ENCODE measurements around the gene SCAMP3. TPM values are rescaled to one million over a fixed set of nuclear protein-coding genes. Genes with fewer than 3 reads are reported as not detected.

The SCAMP3 gene
- total and polyA plus RNA-seq, 2 experiments from 2014 or later, result 50.5 to 52.5 TPM

GRCh38 chr1:155286544-155286943 is 24.4 kb upstream of the SCAMP3 start:
- no peaks in the 10 kb centered on the region; the same call in 1 of the 3 replicates for H3K4me1 Mint-ChIP-seq
- no peaks in the 10 kb centered on the region for H3K9me3 Mint-ChIP-seq

More at GRCh38 chr1:155286544-155286943, 24.4 kb upstream of the SCAMP3 start:
- Histone ChIP-seq H4K20me1 (replicated peaks; ENCODE audit: insufficient read depth) (no peaks in the 10 kb centered on the region; the same call in 1 of the 2 replicates), H3K4me1 (ENCODE audit: insufficient read depth) (no peaks in the 10 kb centered on the region), H3K27ac (ENCODE audit: low read depth) (no peak overlapping the region), H3K4me3 (no peak overlapping the region), H3K4me2 (no peak overlapping the region), H3K36me3 (ENCODE audit: insufficient read depth) (no peaks in the 10 kb centered on the region), H3K9me2 (ENCODE audit: insufficient read depth) (no peaks in the 10 kb centered on the region), H3K79me2 (replicated peaks; ENCODE audit: insufficient read depth) (no peaks in the 10 kb centered on the region), H3K27me3 (ENCODE audit: insufficient read depth) (no peaks in the 10 kb centered on the region), H3F3A (replicated peaks; ENCODE audit: low read depth) (no peaks in the 10 kb centered on the region), H2AFZ (no peak overlapping the region)
- H3K36me3 Mint-ChIP-seq (ENCODE audit: low read depth), result peaks cover 3% of the 10 kb centered on the region; the same call in 1 of the 3 replicates
- no peak for TF ChIP-seq ZNF114 (CRISPR knock-in tag; IDR thresholded peaks at IDR 0.05)
- TF ChIP-seq POLR2AphosphoS5 (IDR thresholded peaks at IDR 0.05; ENCODE audit: low read depth), result no peak
- TF ChIP-seq, protein P1, sequence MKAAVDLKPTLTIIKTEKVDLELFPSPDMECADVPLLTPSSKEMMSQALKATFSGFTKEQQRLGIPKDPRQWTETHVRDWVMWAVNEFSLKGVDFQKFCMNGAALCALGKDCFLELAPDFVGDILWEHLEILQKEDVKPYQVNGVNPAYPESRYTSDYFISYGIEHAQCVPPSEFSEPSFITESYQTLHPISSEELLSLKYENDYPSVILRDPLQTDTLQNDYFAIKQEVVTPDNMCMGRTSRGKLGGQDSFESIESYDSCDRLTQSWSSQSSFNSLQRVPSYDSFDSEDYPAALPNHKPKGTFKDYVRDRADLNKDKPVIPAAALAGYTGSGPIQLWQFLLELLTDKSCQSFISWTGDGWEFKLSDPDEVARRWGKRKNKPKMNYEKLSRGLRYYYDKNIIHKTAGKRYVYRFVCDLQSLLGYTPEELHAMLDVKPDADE (IDR thresholded peaks at IDR 0.05), result no peak
- TF ChIP-seq JUNB (IDR thresholded peaks at IDR 0.05; ENCODE audit: unreplicated experiment), result no peak
- TF ChIP-seq ZNF331 (CRISPR knock-in tag; IDR thresholded peaks at IDR 0.05; ENCODE audit: low read depth), result no peak
- TF ChIP-seq ZNF462 (CRISPR knock-in tag; IDR thresholded peaks at IDR 0.05), result no peak
- TF ChIP-seq, protein P2, sequence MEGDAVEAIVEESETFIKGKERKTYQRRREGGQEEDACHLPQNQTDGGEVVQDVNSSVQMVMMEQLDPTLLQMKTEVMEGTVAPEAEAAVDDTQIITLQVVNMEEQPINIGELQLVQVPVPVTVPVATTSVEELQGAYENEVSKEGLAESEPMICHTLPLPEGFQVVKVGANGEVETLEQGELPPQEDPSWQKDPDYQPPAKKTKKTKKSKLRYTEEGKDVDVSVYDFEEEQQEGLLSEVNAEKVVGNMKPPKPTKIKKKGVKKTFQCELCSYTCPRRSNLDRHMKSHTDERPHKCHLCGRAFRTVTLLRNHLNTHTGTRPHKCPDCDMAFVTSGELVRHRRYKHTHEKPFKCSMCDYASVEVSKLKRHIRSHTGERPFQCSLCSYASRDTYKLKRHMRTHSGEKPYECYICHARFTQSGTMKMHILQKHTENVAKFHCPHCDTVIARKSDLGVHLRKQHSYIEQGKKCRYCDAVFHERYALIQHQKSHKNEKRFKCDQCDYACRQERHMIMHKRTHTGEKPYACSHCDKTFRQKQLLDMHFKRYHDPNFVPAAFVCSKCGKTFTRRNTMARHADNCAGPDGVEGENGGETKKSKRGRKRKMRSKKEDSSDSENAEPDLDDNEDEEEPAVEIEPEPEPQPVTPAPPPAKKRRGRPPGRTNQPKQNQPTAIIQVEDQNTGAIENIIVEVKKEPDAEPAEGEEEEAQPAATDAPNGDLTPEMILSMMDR (conservative IDR thresholded peaks at IDR 0.05; ENCODE audit: low read depth in 2 of 2), result no peak
- no peak overlapping the region for H3K27ac Mint-ChIP-seq
- DNase-seq (ENCODE audit: low spot score) (no peak), ATAC-seq (no peak)
- no peak overlapping the region for H3K4me3 Mint-ChIP-seq
- H3K27me3 Mint-ChIP-seq (ENCODE audit: insufficient read depth, low read depth, poor library complexity), result peaks cover 7% of the 10 kb centered on the region
